Smooth muscle cell (in vitro differentiated cells): ENCODE results near the gene PPID. TPM values are rescaled to one million over a fixed set of nuclear protein-coding genes. Genes with fewer than 3 reads are reported as not detected.
"Not testable (repeated sequence)": the region's sequence is repeated elsewhere in the genome, so short reads cannot be mapped to it uniquely, and the experiment has no call there.

Experiments
- DNase-seq: peaks from one replicate; lab custom pipeline; 2025; ENCODE audit not compliant: unreplicated experiment; lab: John Stamatoyannopoulos, UW
- H2AFZ ChIP-seq: fragments of 200-600 bp; sonication (generic); 2 replicates; pipeline ENCODE4 v1.6.0; 2016; ENCODE audit warnings: antibody characterized with exemption, low read depth, mild to moderate bottlenecking
- H3F3A ChIP-seq: fragments of 200-600 bp; sonication (generic); 2 replicates; pipeline ENCODE4 v1.6.0; 2017; ENCODE audit warnings: antibody characterized with exemption, low read depth
- H3K27ac ChIP-seq: fragments of 200-600 bp; sonication (generic); 2 replicates; pipeline ENCODE4 v1.5.1; 2016; ENCODE audit warnings: low read depth, mild to moderate bottlenecking
- H3K27me3 ChIP-seq: fragments of 200-600 bp; sonication (generic); 2 replicates; pipeline ENCODE4 v1.6.1; 2016; ENCODE audit warnings: low read depth, mild to moderate bottlenecking
- H3K36me3 ChIP-seq: fragments of 200-600 bp; sonication (generic); 2 replicates; pipeline ENCODE4 v1.5.1; 2016; ENCODE audit warnings: low read depth
- H3K4me1 ChIP-seq: fragments of 200-600 bp; sonication (generic); 2 replicates; pipeline ENCODE4 v1.5.1; 2016; ENCODE audit warnings: low read depth
- H3K4me2 ChIP-seq: fragments of 200-600 bp; sonication (generic); 2 replicates; pipeline ENCODE4 v1.6.0; 2016; ENCODE audit warnings: mild to moderate bottlenecking
- H3K4me3 ChIP-seq: fragments of 200-600 bp; sonication (generic); 2 replicates; pipeline ENCODE4 v1.5.1; 2016; ENCODE audit warnings: mild to moderate bottlenecking
- H3K79me2 ChIP-seq: fragments of 200-600 bp; sonication (generic); 2 replicates; pipeline ENCODE4 v1.6.0; 2016; ENCODE audit warnings: low read depth, mild to moderate bottlenecking
- H3K9ac ChIP-seq: fragments of 200-600 bp; sonication (generic); 2 replicates; pipeline ENCODE4 v1.6.0; 2016; ENCODE audit warnings: low read depth
- H3K9me3 ChIP-seq: fragments of 200-600 bp; sonication (generic); replicated peaks from 2 replicates; pipeline ENCODE4 v1.5.1; 2016; ENCODE audit warnings: low read depth
- H4K20me1 ChIP-seq: fragments of 200-600 bp; sonication (generic); 2 replicates; pipeline ENCODE4 v1.6.0; 2016; ENCODE audit warnings: low read depth
- CTCF ChIP-seq: fragments of 200-600 bp; sonication (generic); IDR thresholded peaks from 2 replicates; pipeline ENCODE4 v1.5.1; 2017; ENCODE audit warnings: borderline replicate concordance, mild to moderate bottlenecking, antibody characterized with exemption; ENCODE audit not compliant: insufficient read depth, poor library complexity, severe bottlenecking
- WGBS: methylation state at CpG from one replicate; pipeline ENCODE4 v1.1.7; 2016; ENCODE audit warnings: low lambda C conversion rate; 5-methylcytosine and 5-hydroxymethylcytosine counted together
- polyA plus RNA-seq: library from polyadenylated mRNA; unstranded; fragments of >200 nt; fragmentation: Nextera tagmentation; extraction: Ambion mirVana; gene quantifications from 2 replicates; pipeline ENCODE4 v1.2.1, GENCODE V29; 2016
- total RNA-seq: library from RNA; depleted of rRNA; stranded (reverse); fragments of >200 nt; gene quantifications from 2 replicates; pipeline ENCODE4 v1.2.3, GENCODE V29; 2014

PPID gene
- total and polyA plus RNA-seq, 2 experiments from 2014 or later: 32.1 to 33.1 TPM

GRCh38 chr4:158715802-158716201 is 7.4 kb downstream of the PPID start:
- H3K4me1 ChIP-seq: no peaks in the 10 kb centered on the region
- no peak overlapping the region for H3K27ac ChIP-seq
- H3K4me2 ChIP-seq: no peak overlapping the region
- H4K20me1 ChIP-seq: no peaks in the 10 kb centered on the region
- no peak for TF ChIP-seq CTCF
- no peaks in the 10 kb centered on the region for H3K9me3 ChIP-seq
- H3K79me2 ChIP-seq: no peaks in the 10 kb centered on the region
- H3K27me3 ChIP-seq: no peaks in the 10 kb centered on the region
- peaks cover 33% of the 10 kb centered on the region for H3K36me3 ChIP-seq
- no peaks in the 10 kb centered on the region for H3F3A ChIP-seq
- H3K9ac ChIP-seq: no peak overlapping the region
- DNase-seq: no peak
- no peak overlapping the region for H2AFZ ChIP-seq
- no peak overlapping the region for H3K4me3 ChIP-seq
- 90% methylated on average over 3 of the region's 3 CpGs for WGBS

GRCh38 chr4:158714937-158715336 is 8.3 kb downstream of the PPID start:
- TF ChIP-seq CTCF: no peak
- Histone ChIP-seq H3K79me2 (no peaks in the 10 kb centered on the region), H4K20me1 (no peaks in the 10 kb centered on the region), H2AFZ (no peak overlapping the region), H3K4me3 (no peak overlapping the region), H3K4me1 (no peaks in the 10 kb centered on the region), H3K36me3 (peaks cover 34% of the 10 kb centered on the region), H3K27me3 (no peaks in the 10 kb centered on the region), H3K9ac (no peak overlapping the region), H3K9me3 (no peaks in the 10 kb centered on the region), H3K4me2 (no peak overlapping the region), H3F3A (no peaks in the 10 kb centered on the region), H3K27ac (no peak overlapping the region)
- no peak for DNase-seq
- over 99% methylated on average over 4 of the region's 4 CpGs for WGBS

GRCh38 chr4:158712622-158713021 is 10.6 kb downstream of the PPID start:
- H2AFZ ChIP-seq, H3K4me1 ChIP-seq, H3K4me3 ChIP-seq, H3F3A ChIP-seq, H3K27ac ChIP-seq, H4K20me1 ChIP-seq, H3K79me2 ChIP-seq, H3K27me3 ChIP-seq, H3K4me2 ChIP-seq, DNase-seq, H3K9me3 ChIP-seq, H3K9ac ChIP-seq: not testable (repeated sequence)
- H3K36me3 ChIP-seq: peaks cover 32% of the 10 kb centered on the region
- WGBS: 100% methylated on average over 4 of the region's 4 CpGs

GRCh38 chr4:158710814-158711213 is 12.4 kb downstream of the PPID start:
- Histone ChIP-seq H3K4me1 (no peaks in the 10 kb centered on the region), H3K36me3 (peaks cover 24% of the 10 kb centered on the region), H3K27me3 (no peaks in the 10 kb centered on the region), H3K9ac (no peak overlapping the region), H3K4me3 (no peak overlapping the region), H3F3A (no peaks in the 10 kb centered on the region), H4K20me1 (no peaks in the 10 kb centered on the region), H3K79me2 (no peaks in the 10 kb centered on the region), H3K27ac (no peak overlapping the region), H3K9me3 (no peaks in the 10 kb centered on the region), H3K4me2 (no peak overlapping the region), H2AFZ (no peak overlapping the region)
- TF ChIP-seq CTCF: no peak
- 93% methylated on average over 1 of the region's 1 CpG for WGBS
- DNase-seq: no peak
